GM12873 (cell line): ENCODE measurements around the gene HDLBP.

ENCODE experiments used
- CTCF ChIP-seq: IDR thresholded peaks from 2 replicates; pipeline ENCODE4 v1.5.1; 2012; ENCODE audit warnings: low read depth, mild to moderate bottlenecking, moderate library complexity, low read length, control low read depth; ENCODE audit not compliant: insufficient read depth; ENCODE audit errors: missing control alignments

The HDLBP gene

GRCh38 chr2:241268716-241269445 lies 46.6 kb downstream of the HDLBP start:
- TF ChIP-seq CTCF, result no peak

GRCh38 chr2:241268306-241268705 lies 47.2 kb downstream of the HDLBP start:
- TF ChIP-seq CTCF, result no peak

GRCh38 chr2:241267249-241268067 lies 48.0 kb downstream of the HDLBP start:
- peak; percentile 25 for TF ChIP-seq CTCF

GRCh38 chr2:241265506-241265905 lies 50.0 kb downstream of the HDLBP start:
- TF ChIP-seq CTCF, result no peak

- TF ChIP-seq CTCF, result no peak
These were observed 52.4 kb downstream of the HDLBP start for GRCh38 chr2:241263061-241263460.

- no peak for TF ChIP-seq CTCF
These were observed 53.8 kb downstream of the HDLBP start for GRCh38 chr2:241261628-241262027.

- TF ChIP-seq CTCF, result no peak
These were observed 54.6 kb downstream of the HDLBP start for GRCh38 chr2:241260911-241261310.
